SJCRH30 (cell line): ENCODE measurements around the gene RBM33. TPM values are rescaled to one million over a fixed set of nuclear protein-coding genes. Genes with fewer than 3 reads are reported as not detected.

Experiments
- DNase-seq, 2 experiments: peaks; one replicate each; pipeline ENCODE4 v3.0.0-alpha.2; 2015 to 2020
- H3K27ac ChIP-seq: fragments of 250-450 bp; sonication (Bioruptor Pico); 2 replicates; pipeline ENCODE4 v1.5.1; 2020; ENCODE audit warnings: mild to moderate bottlenecking, moderate library complexity
- H3K27me3 ChIP-seq: fragments of 250-450 bp; sonication (Bioruptor Pico); 2 replicates; pipeline ENCODE4 v1.5.1; 2020; ENCODE audit warnings: mild to moderate bottlenecking, moderate library complexity
- H3K36me3 ChIP-seq: fragments of 250-450 bp; sonication (Bioruptor Pico); 2 replicates; pipeline ENCODE4 v1.5.1; 2020; ENCODE audit warnings: mild to moderate bottlenecking, moderate library complexity
- H3K4me1 ChIP-seq: fragments of 250-450 bp; sonication (Bioruptor Pico); 2 replicates; pipeline ENCODE4 v1.5.1; 2020; ENCODE audit warnings: mild to moderate bottlenecking, moderate library complexity
- H3K4me3 ChIP-seq: fragments of 250-450 bp; sonication (Bioruptor Pico); 2 replicates; pipeline ENCODE4 v1.5.1; 2020; ENCODE audit warnings: mild to moderate bottlenecking, moderate library complexity
- H3K9me3 ChIP-seq: fragments of 250-450 bp; sonication (Bioruptor Pico); replicated peaks from 2 replicates; pipeline ENCODE4 v1.5.1; 2020; ENCODE audit warnings: mild to moderate bottlenecking, moderate library complexity
- total RNA-seq: library from RNA; depleted of rRNA; stranded (reverse); fragments of >200 nt; shearing (Covaris generic); gene quantifications from 2 replicates; pipeline ENCODE4 v1.2.3, GENCODE V29; 2014

RBM33 gene
- total RNA-seq, 1 experiment from 2014 or later, result 38.7 TPM

DNA sequence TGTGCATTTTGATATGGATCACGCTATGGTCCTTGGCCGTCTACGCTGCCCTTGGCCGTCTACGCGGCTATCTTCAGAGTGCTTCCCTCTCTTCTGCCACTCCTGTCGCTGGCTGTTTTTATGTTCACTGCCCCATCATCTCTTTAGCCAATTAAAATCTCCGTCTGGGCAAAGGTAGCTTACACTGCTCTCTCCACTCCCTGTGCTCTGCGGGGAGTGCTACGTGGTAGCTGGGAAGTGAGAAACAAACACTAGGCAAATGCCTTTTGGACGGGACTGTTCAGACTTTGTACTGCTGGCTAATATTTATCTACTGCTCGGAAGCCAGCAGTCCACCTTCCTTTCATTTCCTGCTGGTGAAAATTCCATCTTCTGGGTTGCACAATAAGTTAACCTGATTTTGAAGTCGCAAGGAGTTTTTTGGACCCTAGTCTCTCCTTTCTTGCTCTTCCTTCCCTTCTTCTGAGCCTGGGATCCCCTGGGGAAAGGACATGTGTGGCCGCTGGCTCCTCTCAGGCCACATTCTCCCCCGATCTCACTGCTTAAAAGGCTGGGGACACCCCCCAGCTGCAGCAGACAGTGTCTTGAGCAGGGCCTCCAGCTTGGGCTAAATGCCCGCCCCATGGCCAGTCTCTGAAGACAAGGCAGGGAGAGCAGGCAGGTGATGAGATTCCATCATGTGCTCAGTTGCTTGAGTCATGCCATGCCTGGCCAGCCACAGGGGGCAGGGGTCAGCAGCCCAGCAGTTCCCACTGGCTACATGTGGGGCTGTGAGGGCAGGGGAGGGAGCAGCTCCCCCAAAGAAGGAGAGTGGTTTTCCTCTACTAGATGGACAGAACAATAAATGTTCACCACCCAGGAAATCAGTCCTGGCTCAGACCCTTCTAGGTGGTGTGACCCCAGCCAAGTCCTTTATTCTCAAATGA is 25.5 kb upstream of the RBM33 start:
- Histone ChIP-seq H3K4me1 (no peaks in the 10 kb centered on the region), H3K4me3 (no peak overlapping the region), H3K9me3 (no peaks in the 10 kb centered on the region), H3K27me3 (peaks cover 5% of the 10 kb centered on the region; the same call in 1 of the 2 replicates), H3K36me3 (no peaks in the 10 kb centered on the region), H3K27ac (no peak overlapping the region)
- peak in 1 of 2 experiments; percentile 21 for DNase-seq

GRCh38 chr7:155619634-155620271 is 24.7 kb upstream of the RBM33 start:
- H3K36me3 ChIP-seq, result no peaks in the 10 kb centered on the region
- peaks cover 5% of the 10 kb centered on the region; the same call in 1 of the 2 replicates for H3K27me3 ChIP-seq
- H3K4me1 ChIP-seq, result no peaks in the 10 kb centered on the region
- DNase-seq, result no peak
- H3K9me3 ChIP-seq, result no peaks in the 10 kb centered on the region
- no peak overlapping the region for H3K27ac ChIP-seq
- no peak overlapping the region for H3K4me3 ChIP-seq

DNA sequence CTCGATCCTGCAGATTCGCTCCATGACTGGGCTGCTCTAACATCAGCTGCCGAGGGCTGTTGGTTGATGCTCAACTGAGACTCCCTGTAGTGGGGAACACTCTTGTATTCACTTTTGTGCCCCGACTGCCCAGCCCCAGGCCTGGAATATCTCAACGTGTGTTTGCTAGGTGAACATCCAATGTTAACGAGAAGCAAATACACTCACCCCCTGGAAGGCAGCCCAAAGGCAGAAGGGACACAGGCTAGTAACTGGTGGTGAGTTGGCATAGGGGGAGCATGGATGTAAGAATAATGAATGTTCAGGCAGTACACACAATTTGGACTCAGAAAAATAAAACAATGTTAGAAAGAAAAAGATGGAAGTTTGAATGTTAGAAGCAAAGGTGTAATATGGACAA is 24.0 kb upstream of the RBM33 start:
- Histone ChIP-seq H3K27ac (no peak overlapping the region), H3K9me3 (no peaks in the 10 kb centered on the region), H3K27me3 (peaks cover 5% of the 10 kb centered on the region; the same call in 1 of the 2 replicates), H3K4me3 (no peak overlapping the region), H3K4me1 (no peaks in the 10 kb centered on the region), H3K36me3 (no peaks in the 10 kb centered on the region)
- DNase-seq, result no peak

- Histone ChIP-seq H3K27ac (no peak overlapping the region), H3K9me3 (no peaks in the 10 kb centered on the region), H3K4me3 (no peak overlapping the region), H3K27me3 (peaks cover 5% of the 10 kb centered on the region; the same call in 1 of the 2 replicates), H3K36me3 (no peaks in the 10 kb centered on the region), H3K4me1 (no peaks in the 10 kb centered on the region)
- DNase-seq, result no peak
These were observed 23.0 kb upstream of the RBM33 start for GRCh38 chr7:155621418-155621980.

DNA sequence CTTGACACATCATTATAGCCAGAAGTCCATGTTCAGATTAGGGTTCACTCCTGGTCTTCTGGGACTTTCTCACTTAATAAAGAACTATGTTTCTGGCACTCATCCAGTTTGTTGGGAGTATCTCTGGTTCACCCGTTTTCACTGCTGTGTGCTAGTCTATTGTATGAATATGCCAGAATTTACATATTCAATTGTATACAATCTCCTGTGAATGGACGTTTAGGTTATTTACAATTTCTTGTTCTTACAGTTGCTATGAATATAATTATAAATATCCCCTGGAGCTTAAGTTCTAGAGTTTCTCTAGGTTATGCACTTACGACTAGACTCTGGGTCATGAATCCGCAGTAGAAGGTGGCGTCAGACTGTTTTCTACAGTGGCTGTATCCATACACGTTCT is 20.0 kb upstream of the RBM33 start:
- peaks cover 5% of the 10 kb centered on the region; the same call in 1 of the 2 replicates for H3K27me3 ChIP-seq
- H3K27ac ChIP-seq, result no peak overlapping the region
- DNase-seq, result no peak
- no peaks in the 10 kb centered on the region for H3K4me1 ChIP-seq
- no peaks in the 10 kb centered on the region for H3K36me3 ChIP-seq
- H3K4me3 ChIP-seq, result no peak overlapping the region
- H3K9me3 ChIP-seq, result no peaks in the 10 kb centered on the region; the same call in 1 of the 2 replicates

DNA sequence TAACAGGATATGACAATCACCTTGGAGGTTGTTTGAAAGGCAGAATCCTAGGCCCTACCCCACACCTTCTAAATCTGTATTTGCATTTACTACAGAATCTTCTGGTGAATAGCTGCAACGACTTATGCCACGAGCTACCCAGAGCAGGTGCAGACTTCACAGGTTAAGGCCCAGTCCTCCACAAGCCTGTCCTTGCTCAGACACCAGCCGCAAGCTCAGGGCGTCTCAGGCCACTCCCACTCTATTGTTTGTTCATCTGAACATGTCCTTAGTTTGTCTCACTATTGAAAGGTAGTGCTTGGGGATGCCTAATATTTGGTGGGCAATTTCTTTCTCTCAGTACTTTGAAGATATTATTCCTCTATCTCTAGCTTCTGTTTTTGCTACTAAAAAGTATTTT is 18.9 kb upstream of the RBM33 start:
- no peaks in the 10 kb centered on the region for H3K4me1 ChIP-seq
- H3K27me3 ChIP-seq, result no peaks in the 10 kb centered on the region
- no peak for DNase-seq
- no peak overlapping the region for H3K27ac ChIP-seq
- no peak overlapping the region for H3K4me3 ChIP-seq
- H3K36me3 ChIP-seq, result no peaks in the 10 kb centered on the region
- H3K9me3 ChIP-seq, result no peaks in the 10 kb centered on the region; the same call in 1 of the 2 replicates

DNA sequence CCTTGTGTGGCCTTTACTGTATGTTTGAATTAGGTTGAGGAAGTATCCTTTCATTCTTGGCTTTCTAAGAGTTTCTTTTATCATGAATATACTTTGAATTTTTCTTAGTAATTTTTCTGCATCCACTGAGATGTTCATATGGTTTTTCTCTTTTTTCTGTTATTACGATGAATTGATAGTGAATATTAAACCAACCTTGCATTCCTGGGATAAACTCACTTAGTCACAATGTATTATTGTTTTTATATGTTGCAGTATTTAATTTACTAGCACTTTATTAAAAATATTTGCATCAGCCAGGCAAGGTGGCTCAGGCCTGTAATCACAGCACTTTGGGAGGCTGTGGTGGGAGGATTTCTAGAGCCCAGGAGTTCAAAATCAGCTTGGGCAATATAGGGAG is 15.3 kb upstream of the RBM33 start:
- Histone ChIP-seq H3K27ac (no peak overlapping the region), H3K36me3 (no peaks in the 10 kb centered on the region), H3K27me3 (no peaks in the 10 kb centered on the region), H3K9me3 (no peaks in the 10 kb centered on the region; the same call in 1 of the 2 replicates), H3K4me3 (no peak overlapping the region), H3K4me1 (no peaks in the 10 kb centered on the region)
- DNase-seq, result no peak

GRCh38 chr7:155631155-155631554 is 13.3 kb upstream of the RBM33 start:
- Histone ChIP-seq H3K36me3 (no peaks in the 10 kb centered on the region), H3K4me3 (no peak overlapping the region), H3K27me3 (no peaks in the 10 kb centered on the region), H3K9me3 (no peaks in the 10 kb centered on the region; the same call in 1 of the 2 replicates), H3K4me1 (no peaks in the 10 kb centered on the region), H3K27ac (no peak overlapping the region)
- no peak for DNase-seq

- Histone ChIP-seq H3K27me3 (no peaks in the 10 kb centered on the region), H3K9me3 (no peaks in the 10 kb centered on the region; the same call in 1 of the 2 replicates), H3K4me1 (no peaks in the 10 kb centered on the region), H3K36me3 (no peaks in the 10 kb centered on the region), H3K4me3 (no peak overlapping the region), H3K27ac (no peak overlapping the region)
- DNase-seq, result no peak
These were observed 8.6 kb upstream of the RBM33 start for GRCh38 chr7:155635817-155636216.

- Histone ChIP-seq H3K27ac (no peak overlapping the region), H3K4me1 (no peaks in the 10 kb centered on the region), H3K27me3 (no peaks in the 10 kb centered on the region), H3K4me3 (no peak overlapping the region), H3K9me3 (no peaks in the 10 kb centered on the region; the same call in 1 of the 2 replicates), H3K36me3 (peaks cover 7% of the 10 kb centered on the region)
- DNase-seq, result no peak
These were observed 7.3 kb upstream of the RBM33 start for GRCh38 chr7:155637155-155637554.

- no peak for DNase-seq
- H3K4me1 ChIP-seq, result no peaks in the 10 kb centered on the region
- peaks cover 7% of the 10 kb centered on the region for H3K36me3 ChIP-seq
- no peak overlapping the region for H3K4me3 ChIP-seq
- H3K9me3 ChIP-seq, result no peaks in the 10 kb centered on the region; the same call in 1 of the 2 replicates
- H3K27me3 ChIP-seq, result no peaks in the 10 kb centered on the region
- no peak overlapping the region for H3K27ac ChIP-seq
These were observed 6.1 kb upstream of the RBM33 start for GRCh38 chr7:155638366-155638765.

DNA sequence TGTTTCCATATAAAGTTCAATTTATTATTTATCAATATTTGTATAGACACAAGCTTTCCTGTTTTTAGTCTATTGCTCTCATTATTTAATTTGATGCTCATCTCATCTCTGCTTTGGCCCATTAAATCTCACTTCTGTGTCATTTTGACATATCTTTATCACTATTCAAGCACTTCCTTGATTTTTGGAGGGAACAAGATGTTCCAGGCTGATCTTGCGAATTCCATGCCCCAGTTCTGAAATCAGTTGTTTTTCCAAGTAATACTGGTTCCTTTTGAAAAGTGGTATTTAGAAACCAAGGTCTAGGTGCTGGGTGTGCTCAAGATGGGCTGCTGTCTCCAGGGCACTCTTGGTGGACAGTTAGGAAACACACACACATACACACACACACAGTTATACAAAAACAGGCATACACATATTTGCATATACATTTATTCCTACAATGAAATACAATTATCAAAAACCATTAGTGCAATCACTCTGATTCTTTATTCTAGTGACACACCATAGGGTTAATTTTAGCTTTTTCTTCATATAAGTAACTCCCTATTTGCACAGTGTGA is 4.4 kb upstream of the RBM33 start:
- Histone ChIP-seq H3K36me3 (peaks cover 7% of the 10 kb centered on the region), H3K4me3 (no peak overlapping the region), H3K27me3 (no peaks in the 10 kb centered on the region), H3K4me1 (no peaks in the 10 kb centered on the region), H3K9me3 (no peaks in the 10 kb centered on the region; the same call in 1 of the 2 replicates), H3K27ac (no peak overlapping the region)
- DNase-seq, result no peak

DNA sequence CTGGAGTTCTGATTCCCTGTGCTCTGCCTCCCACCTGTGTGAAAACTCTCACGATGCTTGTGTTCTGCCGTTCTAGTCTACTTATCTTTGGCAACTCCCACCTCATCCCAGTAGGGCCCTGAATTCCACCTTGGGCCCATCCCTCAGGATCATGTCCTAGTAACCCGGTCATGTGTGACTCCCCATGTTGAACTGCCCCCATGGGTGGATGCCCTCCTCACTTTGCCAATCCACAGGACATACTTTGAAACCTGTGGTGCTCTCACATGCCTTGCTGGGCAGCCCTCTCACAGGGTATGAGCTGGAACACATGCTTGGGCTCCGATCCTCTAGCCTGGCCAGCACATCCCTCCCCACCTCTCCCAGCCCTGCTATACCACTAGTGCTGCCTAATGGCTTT is 3.8 kb upstream of the RBM33 start:
- no peak overlapping the region for H3K27ac ChIP-seq
- H3K27me3 ChIP-seq, result no peaks in the 10 kb centered on the region
- no peak overlapping the region for H3K4me3 ChIP-seq
- no peak for DNase-seq
- H3K9me3 ChIP-seq, result no peaks in the 10 kb centered on the region; the same call in 1 of the 2 replicates
- H3K4me1 ChIP-seq, result no peaks in the 10 kb centered on the region
- H3K36me3 ChIP-seq, result peaks cover 7% of the 10 kb centered on the region

- Histone ChIP-seq H3K4me3 (peak overlapping the region; percentile 94), H3K27me3 (no peaks in the 10 kb centered on the region), H3K4me1 (no peaks in the 10 kb centered on the region), H3K27ac (peak overlapping the region; percentile 92), H3K9me3 (peaks cover 7% of the 10 kb centered on the region; the same call in 1 of the 2 replicates), H3K36me3 (peaks cover 32% of the 10 kb centered on the region)
- peak in 1 of 2 experiments; percentile 22 for DNase-seq
These were observed 670 bp upstream of the RBM33 start for GRCh38 chr7:155643804-155644177.
